H9 (cell line): ENCODE measurements around the gene ZNF133. TPM values are rescaled to one million over a fixed set of nuclear protein-coding genes. Genes with fewer than 3 reads are reported as not detected.

Experiments used
- DNase-seq: peaks from one replicate; pipeline ENCODE4 v3.0.0-alpha.2; 2017
- H2AFZ ChIP-seq: one replicate; pipeline ENCODE4 v1.6.1; 2013; ENCODE audit warnings: mild to moderate bottlenecking, low read length, control low read depth, moderate library complexity
- H2AK5ac ChIP-seq: 2 replicates; pipeline ENCODE4 v1.6.1; 2013; ENCODE audit warnings: low read length, control low read depth, mixed read lengths; ENCODE audit not compliant: insufficient read length
- H2BK120ac ChIP-seq: one replicate; pipeline ENCODE4 v1.6.1; 2013; ENCODE audit warnings: low read depth, mild to moderate bottlenecking, low read length, control low read depth, inconsistent platforms; ENCODE audit not compliant: poor library complexity, severe bottlenecking
- H2BK12ac ChIP-seq: 2 replicates; pipeline ENCODE4 v1.6.1; 2013; ENCODE audit warnings: low read length, control low read depth, mixed read lengths, low read depth; ENCODE audit not compliant: insufficient read length
- H2BK15ac ChIP-seq: 2 replicates; pipeline ENCODE4 v1.6.1; 2013; ENCODE audit warnings: low read depth, low read length, control low read depth
- H2BK20ac ChIP-seq: one replicate; pipeline ENCODE4 v1.6.1; 2013; ENCODE audit warnings: low read depth, mild to moderate bottlenecking, low read length, control low read depth, inconsistent platforms; ENCODE audit not compliant: poor library complexity, severe bottlenecking
- H2BK5ac ChIP-seq: 2 replicates; pipeline ENCODE4 v1.6.1; 2013; ENCODE audit warnings: low read length, control low read depth, mixed read lengths; ENCODE audit not compliant: insufficient read length
- H3K14ac ChIP-seq: 2 replicates; pipeline ENCODE4 v1.6.1; 2013; ENCODE audit warnings: low read length, control low read depth; ENCODE audit not compliant: insufficient read depth
- H3K18ac ChIP-seq: 2 replicates; pipeline ENCODE4 v1.6.1; 2013; ENCODE audit warnings: low read depth, mild to moderate bottlenecking, mixed read lengths, low read length, control low read depth; ENCODE audit not compliant: insufficient read length
- H3K23ac ChIP-seq: 2 replicates; pipeline ENCODE4 v1.6.1; 2013; ENCODE audit warnings: low read length, control low read depth, mixed read lengths, low read depth; ENCODE audit not compliant: insufficient read length
- H3K23me2 ChIP-seq: 2 replicates; pipeline ENCODE4 v1.6.1; 2013; ENCODE audit warnings: low read depth, mild to moderate bottlenecking, mixed read lengths, low read length, control low read depth; ENCODE audit not compliant: insufficient read length, poor library complexity, severe bottlenecking
- H3K27ac ChIP-seq: 2 replicates; pipeline ENCODE4 v1.5.1; 2013; ENCODE audit warnings: low read length, control low read depth, mixed read lengths, low read depth; ENCODE audit not compliant: insufficient read length
- H3K27me3 ChIP-seq: 2 replicates; pipeline ENCODE4 v1.6.1; 2013; ENCODE audit warnings: low read length, control low read depth, inconsistent platforms; ENCODE audit not compliant: insufficient read depth
- H3K4ac ChIP-seq: 2 replicates; pipeline ENCODE4 v1.6.1; 2013; ENCODE audit warnings: low read depth, mild to moderate bottlenecking, control low read depth, inconsistent platforms, low read length, moderate library complexity
- H3K4me1 ChIP-seq: 2 replicates; pipeline ENCODE4 v1.6.1; 2013; ENCODE audit warnings: low read length, control low read depth, inconsistent platforms; ENCODE audit not compliant: insufficient read depth
- H3K4me2 ChIP-seq: 2 replicates; pipeline ENCODE4 v1.6.1; 2013; ENCODE audit warnings: low read length, control low read depth, mixed read lengths; ENCODE audit not compliant: insufficient read length, insufficient read depth
- H3K56ac ChIP-seq: 2 replicates; pipeline ENCODE4 v1.6.1; 2013; ENCODE audit warnings: low read depth, mild to moderate bottlenecking, mixed read lengths, low read length, control low read depth; ENCODE audit not compliant: insufficient read length
- H3K79me1 ChIP-seq: 2 replicates; pipeline ENCODE4 v1.6.1; 2013; ENCODE audit warnings: low read depth, mild to moderate bottlenecking, moderate library complexity, low read length, control low read depth, inconsistent platforms; ENCODE audit not compliant: insufficient read depth, poor library complexity, severe bottlenecking
- H3K79me2 ChIP-seq: 2 replicates; pipeline ENCODE4 v1.6.1; 2013; ENCODE audit warnings: low read length, control low read depth, inconsistent platforms; ENCODE audit not compliant: insufficient read depth
- H3K9ac ChIP-seq: 2 replicates; pipeline ENCODE4 v1.6.1; 2013; ENCODE audit warnings: low read length, control low read depth, mixed read lengths; ENCODE audit not compliant: insufficient read length; ENCODE audit errors: extremely low read depth
- H3K9me3 ChIP-seq: one replicate; pipeline ENCODE4 v1.6.1; 2013; ENCODE audit warnings: low read depth, low read length, inconsistent platforms; ENCODE audit not compliant: control insufficient read depth
- H3T11ph ChIP-seq: one replicate; pipeline ENCODE4 v1.6.1; 2013; ENCODE audit warnings: mild to moderate bottlenecking, low read length, control low read depth, inconsistent platforms
- H4K20me1 ChIP-seq: one replicate; pipeline ENCODE4 v1.6.1; 2013; ENCODE audit not compliant: control insufficient read depth, insufficient read length, insufficient read depth
- H4K5ac ChIP-seq: 2 replicates; pipeline ENCODE4 v1.6.1; 2013; ENCODE audit warnings: low read depth, mild to moderate bottlenecking, mixed read lengths, low read length, control low read depth; ENCODE audit not compliant: insufficient read length
- H4K8ac ChIP-seq: replicated peaks from 2 replicates; pipeline ENCODE4 v1.6.1; 2013; ENCODE audit warnings: low read length, control low read depth, mixed read lengths, low read depth; ENCODE audit not compliant: insufficient read length
- H4K91ac ChIP-seq: 2 replicates; pipeline ENCODE4 v1.6.1; 2013; ENCODE audit warnings: low read depth, mild to moderate bottlenecking, moderate library complexity, mixed read lengths, low read length, control low read depth; ENCODE audit not compliant: insufficient read length
- H3K27ac Mint-ChIP-seq, 3 experiments: 2 replicates in 2 of 3; 3 replicates in 1 of 3; pipeline ENCODE4 v1.8.0; 2020 to 2021; ENCODE audit warnings: mixed read lengths in 3 of 3, mild to moderate bottlenecking in 1 of 3, moderate library complexity in 1 of 3
- H3K27me3 Mint-ChIP-seq: 2 replicates; pipeline ENCODE4 v1.8.0; 2021; ENCODE audit warnings: low read depth, mild to moderate bottlenecking, moderate library complexity, mixed read lengths
- H3K36me3 Mint-ChIP-seq, 3 experiments: 2 replicates in 2 of 3; 3 replicates in 1 of 3; pipeline ENCODE4 v1.8.0; 2020 to 2021; ENCODE audit warnings: low read depth in 3 of 3, mixed read lengths in 3 of 3; ENCODE audit not compliant: insufficient read depth in 1 of 3
- H3K4me1 Mint-ChIP-seq, 2 experiments: 2 replicates each; pipeline ENCODE4 v1.8.0; 2020; ENCODE audit warnings: mixed read lengths in 2 of 2
- H3K4me3 Mint-ChIP-seq, 2 experiments: 2 replicates in 1 of 2; 3 replicates in 1 of 2; pipeline ENCODE4 v1.8.0; 2020 to 2021; ENCODE audit warnings: mild to moderate bottlenecking in 2 of 2, mixed read lengths in 2 of 2, moderate library complexity in 1 of 2
- H3K9me3 Mint-ChIP-seq, 2 experiments: 2 replicates in 1 of 2; 3 replicates in 1 of 2; pipeline ENCODE4 v1.8.0; 2020; ENCODE audit warnings: mild to moderate bottlenecking in 2 of 2, mixed read lengths in 2 of 2, moderate library complexity in 1 of 2
- WGBS: extraction: QIAGEN DNeasy Blood & Tissue Kit; methylation state at CpG from one replicate; pipeline ENCODE4 v1.1.7; 2013; ENCODE audit warnings: missing lambda C conversion rate, low lambda C conversion rate, mixed read lengths; ENCODE audit not compliant: insufficient read length; ENCODE audit errors: extremely low coverage; 5-methylcytosine and 5-hydroxymethylcytosine counted together
- total RNA-seq: library from RNA; stranded (reverse); gene quantifications from 2 replicates; pipeline ENCODE4 v1.2.1, GENCODE V29; 2021
- TF ChIP-seq, protein P1 (sequence below): fragments of 200-600 bp; sonication (generic); conservative IDR thresholded peaks from 3 replicates; pipeline ENCODE4 v1.8.0; 2021; ENCODE audit warnings: antibody characterized with exemption, mild to moderate bottlenecking

ZNF133 gene
- total RNA-seq, 1 experiment from 2014 or later, result 11.0 TPM

DNA sequence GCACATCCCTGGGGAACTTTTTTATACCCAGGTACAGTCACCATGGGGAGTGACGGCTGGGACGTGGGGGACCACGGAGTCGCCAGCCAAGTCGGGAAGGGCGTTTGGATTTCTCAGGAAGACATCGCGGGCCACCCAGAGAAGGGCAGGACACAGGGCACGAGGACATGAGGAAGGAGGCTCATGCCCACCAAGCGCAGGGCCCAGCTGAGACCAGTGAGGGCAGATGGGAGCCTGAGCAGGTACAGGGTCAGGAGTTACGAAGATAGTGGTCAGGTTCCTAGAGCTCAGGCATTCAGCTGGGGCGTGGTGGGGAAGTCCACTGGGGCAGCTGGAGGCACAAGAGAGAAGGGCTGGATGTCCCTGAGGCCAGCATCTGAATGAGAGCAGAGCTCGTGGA lies 74.6 kb downstream of the ZNF133 start:
- H3K23me2 ChIP-seq, result no peaks in the 10 kb centered on the region
- no peak overlapping the region for H2BK15ac ChIP-seq
- no peak overlapping the region for H2AK5ac ChIP-seq
- H3K23ac ChIP-seq, result no peak overlapping the region
- no peak overlapping the region for H3K4ac ChIP-seq
- Mint-ChIP-seq H3K27ac (peak overlapping the region in 1 of 3 experiments; percentile 9; a peak in 1 of 7 replicates), H3K4me1 (peaks cover 5% of the 10 kb centered on the region in 2 experiments), H3K27me3 (no peaks in the 10 kb centered on the region), H3K9me3 (no peaks in the 10 kb centered on the region; a peak in 1 of 5 replicates), H3K36me3 (no peaks in the 10 kb centered on the region; a peak in 1 of 7 replicates), H3K4me3 (no peak overlapping the region)
- H4K5ac ChIP-seq, result no peak overlapping the region
- no peaks in the 10 kb centered on the region for H3K27me3 ChIP-seq
- H3K4me1 ChIP-seq, result no peaks in the 10 kb centered on the region
- no peak overlapping the region for H3K27ac ChIP-seq
- H3K56ac ChIP-seq, result no peak overlapping the region
- H2BK5ac ChIP-seq, result no peak overlapping the region
- DNase-seq, result no peak
- H3K4me2 ChIP-seq, result no peak overlapping the region
- H2AFZ ChIP-seq, result no peak overlapping the region
- H3K9ac ChIP-seq, result no peak overlapping the region
- H2BK20ac ChIP-seq, result no peak overlapping the region
- H2BK12ac ChIP-seq, result no peak overlapping the region
- no CpG with 5 or more reads among the region's 13 CpGs for WGBS
- TF ChIP-seq, protein P1, sequence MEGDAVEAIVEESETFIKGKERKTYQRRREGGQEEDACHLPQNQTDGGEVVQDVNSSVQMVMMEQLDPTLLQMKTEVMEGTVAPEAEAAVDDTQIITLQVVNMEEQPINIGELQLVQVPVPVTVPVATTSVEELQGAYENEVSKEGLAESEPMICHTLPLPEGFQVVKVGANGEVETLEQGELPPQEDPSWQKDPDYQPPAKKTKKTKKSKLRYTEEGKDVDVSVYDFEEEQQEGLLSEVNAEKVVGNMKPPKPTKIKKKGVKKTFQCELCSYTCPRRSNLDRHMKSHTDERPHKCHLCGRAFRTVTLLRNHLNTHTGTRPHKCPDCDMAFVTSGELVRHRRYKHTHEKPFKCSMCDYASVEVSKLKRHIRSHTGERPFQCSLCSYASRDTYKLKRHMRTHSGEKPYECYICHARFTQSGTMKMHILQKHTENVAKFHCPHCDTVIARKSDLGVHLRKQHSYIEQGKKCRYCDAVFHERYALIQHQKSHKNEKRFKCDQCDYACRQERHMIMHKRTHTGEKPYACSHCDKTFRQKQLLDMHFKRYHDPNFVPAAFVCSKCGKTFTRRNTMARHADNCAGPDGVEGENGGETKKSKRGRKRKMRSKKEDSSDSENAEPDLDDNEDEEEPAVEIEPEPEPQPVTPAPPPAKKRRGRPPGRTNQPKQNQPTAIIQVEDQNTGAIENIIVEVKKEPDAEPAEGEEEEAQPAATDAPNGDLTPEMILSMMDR, result no peak
- H4K20me1 ChIP-seq, result no peaks in the 10 kb centered on the region
- H4K8ac ChIP-seq, result no peak overlapping the region
- no peak overlapping the region for H3K18ac ChIP-seq
- H3T11ph ChIP-seq, result no peak overlapping the region
- H3K79me1 ChIP-seq, result no peaks in the 10 kb centered on the region
- H4K91ac ChIP-seq, result no peak overlapping the region
- no peaks in the 10 kb centered on the region for H3K9me3 ChIP-seq
- no peak overlapping the region for H3K14ac ChIP-seq
- no peaks in the 10 kb centered on the region for H3K79me2 ChIP-seq
- H2BK120ac ChIP-seq, result no peak overlapping the region
